Upper lobe of left lung (tissue), 6 donors: ENCODE measurements around the gene PRKRA. TPM values are rescaled to one million over a fixed set of nuclear protein-coding genes. Genes with fewer than 3 reads are reported as not detected.

Source experiments
- ATAC-seq, 2 donors: fragments of 200-7000 bp; cut with Tn5 transposase; one replicate each; pipeline ENCODE4 v1.9.1; 2022; ENCODE audit warnings: mild to moderate bottlenecking in 2 of 2, moderate library complexity in 2 of 2; ENCODE audit not compliant: low FRiP score in 2 of 2
- DNase-seq, 2 donors: peaks; one replicate each; pipeline ENCODE4 v3.0.0-alpha.2; 2019 to 2020
- H3K27ac ChIP-seq, 4 donors: fragments of 200-600 bp; sonication (generic); one replicate each; pipeline ENCODE4 v1.5.1; 2016 to 2019
- H3K27me3 ChIP-seq, 4 donors: fragments of 200-600 bp; sonication (generic); one replicate each; pipeline ENCODE4 v1.5.1; 2017 to 2019
- H3K36me3 ChIP-seq, 4 donors: fragments of 200-600 bp; sonication (generic); one replicate each; pipeline ENCODE4 v1.5.1; 2016 to 2019
- H3K4me1 ChIP-seq, 4 donors: fragments of 200-600 bp; sonication (generic); one replicate each; pipeline ENCODE4 v1.5.1; 2018 to 2019
- H3K4me3 ChIP-seq, 4 donors: fragments of 200-600 bp; sonication (generic); one replicate each; pipeline ENCODE4 v1.5.1; 2017 to 2019; ENCODE audit warnings: mild to moderate bottlenecking in 2 of 4, moderate library complexity in 1 of 4
- H3K9me3 ChIP-seq, 4 donors: fragments of 200-600 bp; sonication (generic); one replicate each; pipeline ENCODE4 v1.5.1; 2018 to 2019
- EP300 ChIP-seq, 4 donors: sonication (generic); formaldehyde crosslinking; IDR thresholded peaks; one replicate each; pipeline ENCODE4 v1.5.1; 2017; ENCODE audit warnings: antibody characterized with exemption in 4 of 4, control low read depth in 2 of 4
- POLR2A ChIP-seq, 4 donors: fragments of 450-650 bp; IDR thresholded peaks; one replicate each; pipeline ENCODE4 v1.5.1; 2016 to 2017; ENCODE audit warnings: antibody characterized with exemption in 4 of 4, mild to moderate bottlenecking in 2 of 4
- POLR2AphosphoS5 ChIP-seq, 2 donors: sonication (generic); formaldehyde crosslinking; IDR thresholded peaks; one replicate each; pipeline ENCODE4 v1.5.1; 2017; ENCODE audit warnings: antibody characterized with exemption in 2 of 2
- WGBS, 2 donors: methylation state at CpG; one replicate each; pipeline ENCODE4 v1.1.5; 2017 to 2018; 5-methylcytosine and 5-hydroxymethylcytosine counted together
- total RNA-seq, 6 donors: library from RNA; depleted of rRNA in 4 of 6; stranded (reverse); fragments of >200 nt in 4 of 6; gene quantifications; one replicate each; pipeline versions ENCODE4 v1.1.0 to v1.2.1, GENCODE V29; 2016 to 2021
- TF ChIP-seq, protein P1 (sequence below), 6 experiments: fragments of 450-650 bp in 4 of 6; fragments of 200-600 bp in 2 of 6; sonication (generic) in 2 of 6; IDR thresholded peaks; one replicate each; pipeline ENCODE4 v1.5.1; 2016 to 2019; ENCODE audit warnings: antibody characterized with exemption in 6 of 6
- donor health status: DM: no; HTN: no; CAD: no; lungs with moderate emphysema.
- donor health status: DM: no; HTN: yes; CAD: no; lungs with severe emphysema.

PRKRA gene
- total RNA-seq, 6 donors from 2014 or later, result 31.4 to 64.0 (median 40.9) TPM

DNA sequence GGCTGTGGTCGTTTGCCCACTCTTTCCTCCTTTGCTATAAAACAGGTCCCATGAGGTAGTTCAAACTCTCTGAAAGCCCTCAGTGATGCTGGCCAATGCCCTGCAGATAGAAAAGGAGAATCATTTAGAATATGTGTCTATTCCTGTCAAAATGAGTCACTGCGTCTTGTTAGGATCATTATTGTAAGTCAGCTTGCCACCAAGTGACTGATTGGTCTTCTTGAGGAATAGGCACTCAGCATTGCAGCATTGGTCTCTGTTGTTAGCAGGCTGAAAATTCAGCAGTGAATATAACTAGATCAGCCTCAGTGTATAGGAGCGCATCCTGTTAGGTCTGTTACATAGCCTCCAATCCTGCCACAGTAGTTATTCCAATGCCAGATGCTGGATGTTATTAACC lies 28.9 kb downstream of the PRKRA start:
- H3K4me1 ChIP-seq, result no peaks in the 10 kb centered on the region
- TF ChIP-seq POLR2AphosphoS5 (IDR thresholded peaks at IDR 0.05) (no peak), POLR2A (IDR thresholded peaks at IDR 0.05) (no peak), EP300 (IDR thresholded peaks at IDR 0.05) (no peak)
- TF ChIP-seq, protein P1, sequence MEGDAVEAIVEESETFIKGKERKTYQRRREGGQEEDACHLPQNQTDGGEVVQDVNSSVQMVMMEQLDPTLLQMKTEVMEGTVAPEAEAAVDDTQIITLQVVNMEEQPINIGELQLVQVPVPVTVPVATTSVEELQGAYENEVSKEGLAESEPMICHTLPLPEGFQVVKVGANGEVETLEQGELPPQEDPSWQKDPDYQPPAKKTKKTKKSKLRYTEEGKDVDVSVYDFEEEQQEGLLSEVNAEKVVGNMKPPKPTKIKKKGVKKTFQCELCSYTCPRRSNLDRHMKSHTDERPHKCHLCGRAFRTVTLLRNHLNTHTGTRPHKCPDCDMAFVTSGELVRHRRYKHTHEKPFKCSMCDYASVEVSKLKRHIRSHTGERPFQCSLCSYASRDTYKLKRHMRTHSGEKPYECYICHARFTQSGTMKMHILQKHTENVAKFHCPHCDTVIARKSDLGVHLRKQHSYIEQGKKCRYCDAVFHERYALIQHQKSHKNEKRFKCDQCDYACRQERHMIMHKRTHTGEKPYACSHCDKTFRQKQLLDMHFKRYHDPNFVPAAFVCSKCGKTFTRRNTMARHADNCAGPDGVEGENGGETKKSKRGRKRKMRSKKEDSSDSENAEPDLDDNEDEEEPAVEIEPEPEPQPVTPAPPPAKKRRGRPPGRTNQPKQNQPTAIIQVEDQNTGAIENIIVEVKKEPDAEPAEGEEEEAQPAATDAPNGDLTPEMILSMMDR (IDR thresholded peaks at IDR 0.05), result no peak
- H3K27me3 ChIP-seq, result no peaks in the 10 kb centered on the region
- H3K27ac ChIP-seq, result no peak overlapping the region
- no peak overlapping the region for H3K4me3 ChIP-seq
- peaks cover 0 to 7% (median 3%) of the 10 kb centered on the region in 4 donors for H3K36me3 ChIP-seq
- peaks cover 0 to 6% (median 0%) of the 10 kb centered on the region in 4 donors for H3K9me3 ChIP-seq
- WGBS, 2 donors, result 96 to 98% methylated on average over 3 of the region's 3 CpGs
- DNase-seq, result no peak
- no peak for ATAC-seq

DNA sequence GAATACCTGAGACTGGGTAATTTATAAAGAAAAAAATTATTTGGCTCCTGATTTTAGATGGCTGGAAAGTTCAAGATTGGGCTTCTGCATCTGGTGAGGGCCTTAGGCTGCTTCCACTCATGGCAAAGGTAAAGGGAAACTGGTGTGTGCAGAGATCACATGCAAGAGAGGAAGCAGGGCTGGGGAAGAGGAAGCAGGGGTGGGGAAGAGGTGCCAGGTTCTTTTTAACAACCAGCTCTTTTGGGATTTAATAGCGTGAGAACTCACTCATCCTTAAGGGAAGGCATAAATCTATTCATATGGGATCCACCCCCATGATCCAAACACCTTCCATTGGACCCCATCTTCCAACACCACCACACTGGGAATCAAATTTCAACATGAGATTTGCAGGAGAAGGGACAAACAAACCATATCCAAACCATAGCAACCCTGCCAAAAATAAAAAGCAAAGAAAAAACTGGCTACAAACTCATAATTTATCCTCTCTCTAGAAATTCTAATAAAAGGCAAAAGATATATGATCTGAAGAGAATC lies 30.4 kb downstream of the PRKRA start:
- no peak for TF ChIP-seq POLR2A (IDR thresholded peaks at IDR 0.05)
- TF ChIP-seq POLR2AphosphoS5 (IDR thresholded peaks at IDR 0.05), result no peak
- TF ChIP-seq, protein P1 (IDR thresholded peaks at IDR 0.05), result no peak
- TF ChIP-seq EP300 (IDR thresholded peaks at IDR 0.05), result no peak
- WGBS, 2 donors, result 33 to 48% methylated on average over 1 of the region's 1 CpG
- H3K4me3 ChIP-seq, result no peak overlapping the region

DNA sequence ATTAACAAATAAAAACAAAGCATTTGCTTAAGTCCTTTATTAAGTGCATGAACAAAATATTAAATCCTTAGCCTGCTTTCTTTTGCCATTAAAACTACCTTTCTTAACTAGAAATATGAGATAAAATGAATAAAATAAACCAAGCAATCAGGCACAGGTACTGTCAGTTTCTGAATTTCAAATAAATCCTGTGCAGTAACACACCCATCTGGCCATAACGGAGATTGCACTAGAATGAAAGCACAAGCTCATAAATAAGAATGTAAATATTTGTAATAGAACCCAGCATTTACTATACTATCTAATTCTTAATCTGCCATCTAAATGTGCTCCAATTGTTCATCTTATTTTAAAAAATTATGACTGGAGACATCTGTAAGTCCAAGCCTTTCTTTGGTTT lies 31.9 kb downstream of the PRKRA start:
- TF ChIP-seq, protein P1 (IDR thresholded peaks at IDR 0.05), result peak in 2 of 6 experiments; percentile 10 to 41
- no peak for TF ChIP-seq EP300 (IDR thresholded peaks at IDR 0.05)

More for the DNA sequence above, 30.4 kb downstream of the PRKRA start:
- DNase-seq (no peak), ATAC-seq (no peak)
- H3K27me3 ChIP-seq, result no peaks in the 10 kb centered on the region
- peaks cover 0 to 6% (median 0%) of the 10 kb centered on the region in 4 donors for H3K9me3 ChIP-seq
- no peaks in the 10 kb centered on the region for H3K4me1 ChIP-seq
- H3K27ac ChIP-seq, result no peak overlapping the region
- no peaks in the 10 kb centered on the region for H3K36me3 ChIP-seq

DNA sequence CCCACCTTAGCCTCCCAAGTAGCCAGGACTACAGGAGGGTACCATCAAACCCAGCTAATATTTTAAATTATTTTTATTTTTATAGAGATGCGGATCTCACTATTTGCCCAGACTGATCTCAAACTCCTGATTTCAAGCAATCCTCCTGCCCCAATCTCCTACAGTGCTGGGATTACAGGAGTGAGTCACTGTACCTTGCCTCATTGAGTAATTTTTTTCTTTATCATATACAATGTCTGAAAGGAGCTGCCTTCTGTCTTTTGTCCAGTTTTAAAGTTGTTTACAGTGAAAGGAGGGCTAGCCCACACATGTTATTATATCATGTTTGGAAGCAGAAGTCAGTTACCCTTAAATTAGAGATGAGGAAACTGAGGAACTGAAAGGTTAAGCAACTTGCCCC lies 32.5 kb downstream of the PRKRA start:
- Histone ChIP-seq H3K27me3 (no peaks in the 10 kb centered on the region), H3K9me3 (no peaks in the 10 kb centered on the region), H3K4me1 (peaks cover 7 to 8% (median 7%) of the 10 kb centered on the region in 4 donors), H3K36me3 (no peaks in the 10 kb centered on the region), H3K4me3 (no peak overlapping the region), H3K27ac (no peak overlapping the region)
- TF ChIP-seq POLR2AphosphoS5 (IDR thresholded peaks at IDR 0.05), result no peak
- no peak for TF ChIP-seq POLR2A (IDR thresholded peaks at IDR 0.05)
- TF ChIP-seq, protein P1 (IDR thresholded peaks at IDR 0.05), result no peak
- no peak for TF ChIP-seq EP300 (IDR thresholded peaks at IDR 0.05)
- WGBS, 2 donors, result 96 to 97% methylated on average over 1 of the region's 1 CpG
- DNase-seq (no peak), ATAC-seq (no peak)

More for the DNA sequence above, 31.9 kb downstream of the PRKRA start:
- H3K4me1 ChIP-seq, result peaks cover 7 to 8% (median 7%) of the 10 kb centered on the region in 4 donors
- H3K36me3 ChIP-seq, result no peaks in the 10 kb centered on the region
- H3K27ac ChIP-seq, result no peak overlapping the region
- 38 to 39% methylated on average over 1 of the region's 1 CpG for WGBS, 2 donors
- no peaks in the 10 kb centered on the region for H3K9me3 ChIP-seq
- no peak overlapping the region for H3K4me3 ChIP-seq
- H3K27me3 ChIP-seq, result no peaks in the 10 kb centered on the region
- no peak for ATAC-seq
- DNase-seq, result no peak

DNA sequence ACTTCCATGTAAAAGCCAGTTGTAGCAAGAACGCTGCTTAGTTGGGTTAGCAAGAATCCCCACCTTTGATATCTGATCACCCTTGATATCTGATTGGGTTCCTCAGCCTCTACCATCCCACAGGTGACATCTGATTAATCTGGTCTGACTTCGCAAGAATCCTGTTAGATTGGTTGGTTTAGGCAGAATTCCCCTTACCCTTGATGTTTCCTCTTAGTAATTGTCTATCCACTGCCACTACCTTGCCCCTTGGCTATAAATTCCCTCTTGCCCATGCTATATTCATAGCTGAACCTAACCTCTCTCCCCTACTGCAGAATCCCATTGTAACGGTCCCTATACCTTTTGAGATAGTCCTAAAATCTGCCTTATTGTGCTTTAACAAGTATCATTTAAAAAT lies 33.1 kb downstream of the PRKRA start:
- no peak for ATAC-seq
- TF ChIP-seq, protein P1 (IDR thresholded peaks at IDR 0.05), result no peak
- TF ChIP-seq POLR2A (IDR thresholded peaks at IDR 0.05) (no peak), EP300 (IDR thresholded peaks at IDR 0.05) (no peak), POLR2AphosphoS5 (IDR thresholded peaks at IDR 0.05) (no peak)
- H3K36me3 ChIP-seq, result no peaks in the 10 kb centered on the region
- H3K27me3 ChIP-seq, result no peaks in the 10 kb centered on the region
- H3K4me1 ChIP-seq, result peaks cover 8 to 12% (median 11%) of the 10 kb centered on the region in 4 donors
- no peak for DNase-seq
- WGBS, 2 donors, result 95 to 96% methylated on average over 3 of the region's 3 CpGs
- H3K9me3 ChIP-seq, result no peaks in the 10 kb centered on the region
- H3K27ac ChIP-seq, result no peak overlapping the region
- H3K4me3 ChIP-seq, result no peak overlapping the region
